HG03575 (cell line): Measurements from ENCODE around the gene ZNRF3.
"Not testable (repeated sequence)": the region's sequence is repeated elsewhere in the genome, so short reads cannot be mapped to it uniquely, and the experiment has no call there.

ENCODE experiments used
- ATAC-seq: cut with Tn5 transposase; IDR thresholded peaks from one replicate; pipeline ENCODE4 v1.9.1; 2021; ENCODE audit not compliant: unreplicated experiment, insufficient number of reproducible peaks, low FRiP score; ENCODE audit errors: extremely low read depth

The ZNRF3 gene

DNA sequence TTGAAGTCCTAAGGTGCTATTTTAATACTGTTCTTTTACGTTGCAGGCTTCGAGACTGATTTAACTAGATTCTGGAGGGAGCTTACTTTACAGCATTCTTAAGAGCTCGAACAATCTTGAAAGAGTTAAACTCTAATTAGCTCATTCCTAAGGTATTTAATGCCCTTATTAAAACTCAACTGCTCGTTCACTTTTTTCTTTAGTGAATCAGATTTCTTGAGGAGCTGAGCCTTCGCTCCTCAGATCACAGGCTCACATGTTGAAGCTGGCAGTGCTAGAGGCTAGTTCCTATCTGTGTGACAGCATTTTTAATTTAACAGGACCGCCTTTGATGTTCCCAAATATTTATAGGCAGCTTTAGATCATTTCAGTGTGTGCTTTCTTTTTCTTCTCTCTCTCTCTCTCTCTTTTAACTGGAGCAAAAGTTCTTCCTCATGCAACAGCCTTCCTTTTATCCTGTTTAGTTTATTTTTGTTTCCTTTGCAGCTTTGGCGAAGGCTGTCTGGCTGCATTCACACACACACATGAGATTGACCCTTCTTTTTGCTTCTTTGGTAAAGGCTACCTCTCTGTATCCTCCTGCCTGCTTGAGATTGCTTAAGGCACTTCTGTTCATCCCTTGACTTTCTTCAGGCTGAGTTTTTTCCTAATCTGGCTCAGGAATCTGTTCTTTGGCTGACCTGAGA is 21.0 kb downstream of the ZNRF3 start:
- ATAC-seq, result no peak

DNA sequence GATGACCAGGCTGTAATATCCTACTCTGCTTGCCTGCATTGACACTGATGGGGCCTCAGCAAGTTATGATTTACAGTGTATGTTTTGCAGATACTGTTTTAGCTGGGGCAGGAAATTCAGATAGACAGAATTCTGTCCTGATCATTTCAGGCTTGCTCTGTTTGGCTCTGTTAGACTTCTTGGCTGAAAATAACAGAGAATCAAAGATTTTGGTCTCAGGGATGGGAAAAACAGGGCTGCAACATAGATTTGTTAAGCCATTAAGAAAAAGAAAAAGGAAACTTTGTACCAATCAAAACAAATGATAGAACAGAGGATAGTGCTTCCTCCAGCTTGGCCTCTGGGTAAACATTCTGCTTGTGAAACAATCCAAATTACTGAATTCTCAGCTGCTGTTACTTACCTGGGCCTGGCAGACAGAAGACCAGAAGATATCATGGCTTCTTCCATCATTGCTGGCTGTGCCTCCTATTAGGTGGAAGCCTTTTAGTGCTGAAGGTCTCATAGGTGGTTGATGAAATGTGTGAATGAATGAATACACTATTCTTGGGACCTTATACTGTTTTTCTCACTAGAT is 22.0 kb downstream of the ZNRF3 start:
- no peak for ATAC-seq

DNA sequence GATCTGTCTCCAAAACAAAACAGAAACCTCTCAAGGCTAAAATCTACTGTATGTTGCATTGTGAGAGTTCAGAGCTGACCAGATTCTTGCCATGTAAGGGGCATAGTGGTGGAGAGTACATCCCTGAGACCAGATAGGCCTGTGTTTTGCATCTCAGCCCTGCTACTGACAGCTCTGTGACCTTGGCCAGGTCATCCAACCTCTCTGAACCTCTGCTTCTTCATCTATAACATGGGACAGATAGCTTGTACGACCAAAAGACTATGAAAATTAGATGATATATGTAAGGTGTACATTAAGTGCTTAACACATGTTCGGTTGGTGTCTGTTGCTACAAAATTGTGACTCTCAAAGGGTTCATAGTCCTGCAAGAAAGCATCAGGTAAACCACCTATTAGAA is 22.9 kb downstream of the ZNRF3 start:
- no peak for ATAC-seq

DNA sequence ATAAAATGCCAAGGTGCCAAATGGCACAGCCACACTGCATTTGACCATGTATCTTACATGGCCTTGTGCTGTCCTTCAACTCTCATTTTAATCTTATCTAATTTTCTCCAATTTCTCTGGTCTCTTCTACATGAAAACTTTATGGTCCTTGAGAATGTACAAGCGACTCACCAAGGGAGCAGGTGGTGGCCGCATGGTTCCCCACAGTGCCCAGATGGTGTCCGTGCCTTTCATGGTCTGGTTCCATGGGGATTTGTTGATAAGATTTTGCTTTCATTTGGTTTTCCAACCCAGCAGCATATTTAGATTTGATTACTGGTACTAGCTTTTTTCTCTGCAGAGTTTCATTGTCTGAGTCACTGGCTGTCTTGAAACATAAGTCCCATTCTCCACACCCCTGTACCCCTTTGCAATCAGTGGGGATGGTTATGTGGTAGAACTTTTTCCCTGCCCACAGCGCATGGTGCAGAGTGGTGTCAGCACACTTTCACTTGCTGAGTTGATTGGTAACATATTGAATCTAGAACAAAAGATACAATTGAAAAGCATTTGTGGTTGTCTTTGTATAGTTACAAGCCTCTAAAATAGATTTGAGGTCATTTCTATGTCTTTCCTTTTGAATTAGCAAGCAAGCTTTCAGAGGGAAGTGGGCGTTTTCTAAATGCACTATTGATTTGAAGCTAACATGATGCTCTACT is 24.1 kb downstream of the ZNRF3 start:
- no peak for ATAC-seq

DNA sequence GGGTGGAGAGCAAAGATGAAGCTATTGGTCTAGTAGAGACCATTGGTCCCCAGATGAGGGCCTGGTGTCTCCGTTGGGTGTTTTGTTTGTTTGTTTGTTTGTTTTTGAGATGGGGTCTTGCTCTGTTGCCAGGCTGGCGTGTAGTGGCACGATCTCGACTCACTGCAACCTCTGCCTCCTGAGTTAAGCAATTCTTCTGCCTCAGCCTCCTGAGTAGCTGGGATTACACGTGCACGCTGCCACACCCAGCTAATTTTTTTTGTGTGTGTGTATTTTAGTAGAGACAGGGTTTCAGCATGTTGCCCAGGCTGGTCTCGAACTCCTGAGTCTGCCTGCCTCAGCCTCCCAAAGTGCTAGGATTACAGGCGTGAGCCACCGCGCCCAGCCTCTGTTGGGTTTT is 25.4 kb downstream of the ZNRF3 start:
- ATAC-seq, result not testable (repeated sequence)

DNA sequence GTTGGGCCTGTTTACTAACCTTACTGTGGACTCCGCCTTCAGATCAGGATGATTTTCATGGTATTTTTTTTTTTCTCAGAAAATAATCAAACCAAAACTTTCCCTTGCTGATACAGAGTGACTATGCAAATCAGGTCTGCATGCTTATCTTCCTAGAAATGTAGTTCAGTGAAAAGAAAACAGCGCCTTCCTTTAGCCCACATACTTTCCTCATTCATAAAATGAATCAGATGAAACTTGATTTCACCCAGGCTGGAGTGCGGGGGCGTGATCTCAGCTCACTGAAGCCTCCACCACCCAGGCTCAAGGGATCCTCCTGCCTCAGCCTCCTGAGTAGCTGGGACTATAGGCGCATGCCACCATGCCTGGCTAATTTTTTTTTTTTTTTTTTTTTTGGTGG is 26.0 kb downstream of the ZNRF3 start:
- no peak for ATAC-seq

DNA sequence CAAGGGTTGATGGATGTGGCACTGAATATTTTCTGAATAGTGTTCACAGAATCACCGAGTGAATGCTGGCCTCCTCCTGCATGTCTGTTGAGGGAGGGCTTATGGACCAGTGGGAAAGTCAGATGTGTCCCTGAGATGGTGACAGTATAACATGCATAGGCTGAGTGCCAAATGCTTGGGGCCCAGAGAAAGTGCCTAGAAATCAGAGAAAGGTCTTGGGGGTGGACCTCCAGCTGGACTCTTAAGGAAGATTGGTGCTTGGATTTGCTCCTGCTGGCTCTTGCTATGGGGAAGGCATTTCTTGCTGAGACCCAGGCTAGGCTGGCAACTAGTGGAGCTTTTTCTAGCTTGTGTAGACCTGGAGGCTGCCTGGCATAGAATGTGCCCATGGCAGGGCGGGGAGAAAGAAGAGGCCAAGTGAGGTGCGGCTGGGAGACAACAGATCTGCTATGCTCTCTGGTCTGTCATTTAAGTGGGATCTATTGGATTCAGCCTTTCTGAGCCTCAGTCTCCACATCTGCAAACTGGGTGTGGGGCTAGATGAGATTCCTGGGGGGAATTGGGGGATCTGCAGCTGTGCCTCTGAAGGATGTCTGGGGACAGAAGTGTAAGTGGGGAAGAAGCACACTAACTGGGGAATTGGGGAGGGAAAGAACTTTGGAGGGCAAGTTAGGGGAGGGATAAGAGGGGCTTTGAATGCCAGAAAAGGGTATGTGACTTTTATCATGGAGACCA is 27.4 kb downstream of the ZNRF3 start:
- no peak for ATAC-seq

DNA sequence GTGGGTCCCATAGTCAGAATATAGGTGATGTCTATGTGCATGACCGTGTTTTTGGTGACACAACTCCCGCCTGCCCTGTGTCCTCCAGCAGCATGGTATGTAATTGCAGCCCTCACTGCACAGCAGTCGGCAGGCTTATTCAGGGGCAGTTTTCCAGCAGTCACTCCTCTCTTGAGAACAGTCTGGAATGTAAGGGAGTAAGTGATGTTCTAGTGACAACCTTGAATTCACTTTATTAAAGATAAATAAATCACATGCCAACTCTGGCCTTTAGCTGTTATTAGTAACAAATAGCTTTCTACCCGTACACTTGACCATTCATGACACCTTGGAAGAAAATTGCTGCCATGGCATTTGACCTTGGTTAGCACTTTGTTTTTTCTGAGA is 27.9 kb downstream of the ZNRF3 start:
- no peak for ATAC-seq

DNA sequence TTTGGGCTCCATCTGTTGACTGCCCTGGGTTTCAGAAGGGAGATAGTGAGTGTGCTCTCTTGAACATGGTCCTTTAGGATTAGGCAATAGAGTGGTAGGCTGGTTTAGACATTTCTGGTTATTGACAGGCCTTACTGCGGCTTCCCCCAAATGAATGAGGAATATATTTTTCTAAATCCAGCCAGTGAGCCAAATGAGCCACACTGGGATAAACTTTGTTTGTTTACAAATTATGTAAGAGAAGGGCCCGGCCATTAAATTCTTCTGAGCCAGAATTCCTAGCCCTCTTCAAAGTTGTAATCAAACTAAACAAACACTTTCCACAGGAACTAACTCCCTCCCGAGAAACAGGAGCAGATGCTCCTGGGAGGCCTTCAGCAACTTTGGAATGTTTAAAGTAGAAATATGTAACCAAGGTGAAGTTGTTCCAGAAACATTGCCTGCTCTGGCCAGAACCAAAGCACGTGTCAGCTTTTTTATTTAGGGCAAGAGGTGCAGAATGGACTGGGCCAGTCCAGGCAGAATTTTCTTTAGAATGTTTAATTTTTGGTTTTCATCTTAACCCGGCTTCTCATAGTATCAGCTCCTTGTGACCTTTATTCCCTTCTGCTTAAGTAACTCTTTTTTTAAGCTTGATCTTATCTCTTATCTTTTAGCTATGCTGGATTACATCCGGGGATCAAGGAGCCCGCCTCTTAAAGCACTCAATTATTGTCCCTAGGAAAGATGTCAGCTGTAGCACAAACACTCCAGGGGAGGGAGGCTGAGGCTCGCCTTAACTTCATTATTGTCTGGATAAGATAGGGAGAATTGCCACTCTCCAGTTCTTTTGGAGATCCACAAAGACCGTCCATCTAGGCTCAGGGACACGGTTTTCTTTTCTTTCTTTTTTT is 28.7 kb downstream of the ZNRF3 start:
- no peak for ATAC-seq

DNA sequence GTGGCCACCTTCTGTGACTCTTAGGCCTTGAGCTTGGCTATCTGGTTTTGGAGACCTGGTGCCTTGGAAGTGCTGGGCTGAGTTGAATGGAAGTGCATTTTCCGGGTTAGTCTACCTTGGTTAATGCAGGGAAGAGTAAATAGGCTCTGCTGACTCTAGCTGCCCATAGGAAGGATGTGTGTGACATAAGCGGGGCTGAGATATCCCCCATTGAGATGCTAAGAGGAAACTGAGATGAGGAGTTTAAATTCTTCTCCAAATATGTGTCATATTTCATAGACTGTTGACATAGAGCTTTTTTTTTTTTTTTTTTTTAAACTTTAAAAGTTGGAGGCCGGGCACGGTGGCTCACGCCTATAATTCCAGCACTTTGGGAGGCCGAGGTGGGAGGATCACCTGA is 30.8 kb downstream of the ZNRF3 start:
- no peak for ATAC-seq

DNA sequence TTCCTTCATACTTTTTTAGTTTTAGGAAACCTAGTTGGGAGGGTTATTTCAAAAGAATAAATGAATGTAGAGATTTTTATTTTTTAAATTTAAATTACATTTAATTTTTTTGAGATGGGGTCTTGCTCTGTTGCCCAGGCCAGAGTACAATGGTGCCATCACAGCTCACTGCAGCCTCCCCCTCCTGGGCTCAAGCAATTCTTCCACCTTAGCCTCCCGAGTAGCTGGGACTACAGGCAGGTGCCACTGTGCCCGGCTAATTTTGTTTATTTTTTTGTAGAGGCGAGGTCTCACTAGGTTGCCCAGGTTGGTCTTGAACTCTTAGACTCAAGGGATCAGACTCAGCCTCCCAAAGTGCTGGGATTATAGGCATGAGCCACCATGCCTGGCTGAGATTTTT is 32.6 kb downstream of the ZNRF3 start:
- ATAC-seq, result no peak

DNA sequence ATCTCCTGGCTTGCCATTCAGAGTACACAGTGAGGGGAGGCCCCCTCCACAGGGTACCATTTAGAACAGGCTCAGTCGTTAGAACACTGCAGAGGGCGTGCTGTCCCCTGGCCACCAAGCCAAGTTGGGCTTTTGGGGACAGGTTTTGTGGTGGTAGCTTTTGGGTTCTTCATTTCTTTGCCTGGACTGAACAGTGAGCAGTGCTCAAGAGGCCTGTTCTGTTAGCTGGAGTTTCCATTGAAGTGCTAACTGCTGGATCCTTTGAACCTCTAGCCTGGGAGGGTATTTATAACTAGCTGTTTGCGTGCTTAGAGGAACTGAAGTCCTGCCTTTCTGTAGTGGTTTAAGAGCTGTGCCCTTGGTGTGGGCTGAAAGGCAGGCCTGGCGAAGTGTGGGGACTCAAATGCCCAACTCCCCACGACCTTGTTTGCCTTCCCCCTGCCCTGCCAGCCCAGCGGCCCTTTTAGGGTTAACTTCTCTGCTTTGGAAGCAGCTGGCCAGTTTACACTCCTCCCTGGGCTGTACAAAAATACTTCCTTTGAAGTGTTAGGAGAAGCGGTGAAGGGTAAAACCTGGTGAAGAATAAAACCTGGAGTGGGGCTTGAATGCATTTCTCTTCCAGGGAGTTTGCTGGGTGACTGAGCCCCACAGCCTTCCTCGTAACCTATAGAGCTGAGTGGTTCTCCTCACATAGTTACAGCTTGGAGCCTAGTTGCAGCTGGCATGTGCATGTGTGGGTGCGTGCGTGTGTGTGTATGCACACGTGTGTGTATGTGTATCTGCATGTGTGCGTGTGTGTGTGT is 34.6 kb downstream of the ZNRF3 start:
- ATAC-seq, result no peak

DNA sequence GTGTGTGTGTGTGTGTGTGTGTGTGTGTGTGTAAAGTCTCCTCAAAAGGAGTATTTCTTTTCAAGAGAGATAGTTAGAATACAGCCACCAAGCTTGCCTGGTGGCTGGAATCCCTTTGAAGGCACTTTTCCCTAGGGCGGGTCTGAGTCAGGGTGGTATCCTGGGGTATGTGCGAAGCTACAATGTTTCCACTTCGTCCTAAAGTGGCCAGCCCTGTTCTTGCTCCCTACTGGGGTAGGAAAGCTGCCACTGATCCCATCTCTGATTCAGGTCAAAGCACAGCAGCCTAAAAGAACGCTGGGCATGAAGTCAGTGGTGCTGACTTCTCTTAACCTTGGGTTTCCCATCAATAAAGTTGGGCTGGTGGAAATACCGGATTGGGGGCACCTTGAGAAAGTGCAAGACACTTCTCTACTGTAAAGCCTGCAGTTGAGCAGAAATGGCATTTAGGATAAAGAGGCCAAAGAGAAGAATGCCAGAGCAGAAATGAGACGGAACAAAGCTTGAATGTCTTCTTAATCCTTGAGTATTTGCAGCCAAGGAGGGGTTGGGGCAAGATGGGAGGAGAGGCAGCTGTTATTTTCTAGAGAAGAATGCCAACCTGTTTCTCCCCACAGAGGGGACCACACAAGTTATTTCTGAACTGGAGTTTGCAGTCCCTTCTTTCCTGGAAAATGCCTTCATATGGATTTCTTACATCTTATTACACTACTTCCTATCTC is 35.3 kb downstream of the ZNRF3 start:
- ATAC-seq, result no peak

DNA sequence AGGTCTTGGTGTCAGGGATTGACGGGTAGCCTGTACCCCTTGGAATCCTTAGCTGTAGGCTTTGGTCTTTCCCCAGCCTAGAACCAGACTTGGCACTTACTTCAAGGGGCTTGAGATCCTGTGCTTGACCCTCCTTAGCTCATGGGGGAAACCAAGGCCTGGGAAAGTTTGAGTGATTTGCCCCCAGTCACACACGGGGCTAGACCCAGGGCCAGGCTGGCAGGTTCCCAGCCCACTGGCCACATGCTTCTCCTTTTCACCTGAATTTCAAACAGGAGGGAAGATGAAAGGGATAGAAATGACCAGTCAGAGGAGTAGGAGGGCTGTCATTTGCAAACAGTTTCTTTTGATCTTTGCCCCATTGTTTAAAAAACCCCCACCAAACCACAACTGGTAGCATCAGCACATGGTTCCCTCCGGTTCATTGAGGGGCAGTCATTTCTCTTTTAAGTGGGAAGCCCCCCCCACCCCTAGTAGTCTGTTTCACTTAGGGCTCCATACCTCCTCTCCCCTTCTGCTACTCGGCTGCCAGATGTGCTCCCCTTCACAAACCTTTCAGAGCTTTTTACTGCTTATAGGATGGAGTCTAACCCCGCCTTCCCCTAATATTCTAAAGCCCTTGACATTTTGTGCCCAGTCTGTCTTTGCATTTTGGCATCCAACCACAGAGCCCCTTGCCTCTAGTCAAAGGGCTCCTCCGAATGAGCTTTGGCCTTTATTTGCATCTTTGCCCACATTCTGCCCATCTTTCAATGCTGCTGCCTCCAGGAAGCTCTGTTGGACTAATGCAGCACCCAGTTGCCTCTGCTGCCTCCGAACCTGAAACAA is 37.6 kb downstream of the ZNRF3 start:
- ATAC-seq, result no peak

DNA sequence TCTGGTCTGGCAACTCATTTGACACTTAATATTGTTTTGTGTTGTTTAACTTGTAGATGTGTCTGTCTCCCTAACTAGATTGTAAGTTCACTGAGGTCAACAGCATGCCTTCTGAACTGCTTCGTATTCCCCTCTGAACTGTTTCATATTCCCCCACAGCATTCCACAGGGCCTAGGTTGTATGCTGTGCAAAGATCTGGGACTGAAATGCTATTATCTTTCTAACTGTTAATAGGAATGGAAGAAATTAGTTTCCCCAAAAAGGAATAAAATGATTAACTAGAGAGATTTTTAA is 38.2 kb downstream of the ZNRF3 start:
- no peak for ATAC-seq

DNA sequence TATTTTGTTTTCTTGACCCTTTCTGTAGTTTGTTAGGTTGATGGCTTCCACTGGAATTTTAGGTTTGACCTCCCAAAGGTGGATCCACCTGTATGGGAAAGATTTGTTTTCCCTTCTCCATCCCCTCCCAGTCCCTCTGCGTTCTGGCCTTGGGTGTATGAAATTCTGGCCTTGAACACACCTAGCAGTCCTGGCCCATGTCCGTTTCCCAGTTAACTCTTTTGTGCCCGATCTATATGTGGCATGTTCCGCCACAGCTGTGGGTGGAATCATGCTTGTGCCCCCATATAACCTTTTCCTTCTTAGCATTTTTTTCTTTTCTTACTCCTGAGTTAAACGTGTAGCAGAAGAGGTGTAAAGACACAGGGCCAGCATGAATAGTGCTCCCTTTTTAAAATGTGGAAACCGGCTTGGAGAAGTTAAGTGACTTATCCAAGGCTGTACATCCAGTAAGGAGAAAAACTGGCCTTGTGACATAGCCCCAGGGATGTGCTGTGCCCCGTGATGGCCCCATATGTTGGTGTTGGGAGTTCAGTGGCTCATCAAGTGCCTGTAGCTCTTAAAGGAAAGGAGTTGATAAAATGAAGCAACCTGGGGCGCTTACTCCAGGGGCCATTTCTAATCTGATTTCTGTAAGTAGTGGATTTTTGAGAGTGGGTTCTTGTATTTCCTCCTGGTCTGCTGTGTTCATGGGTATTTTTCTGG is 39.3 kb downstream of the ZNRF3 start:
- ATAC-seq, result no peak
